ENCODE data around the gene OR8B2. TPM values are rescaled to one million over a fixed set of nuclear protein-coding genes. Genes with fewer than 3 reads are reported as not detected.
"Not testable (repeated sequence)": the region's sequence is repeated elsewhere in the genome, so short reads cannot be mapped to it uniquely, and the experiment has no call there.

OR8B2 gene, protein sequence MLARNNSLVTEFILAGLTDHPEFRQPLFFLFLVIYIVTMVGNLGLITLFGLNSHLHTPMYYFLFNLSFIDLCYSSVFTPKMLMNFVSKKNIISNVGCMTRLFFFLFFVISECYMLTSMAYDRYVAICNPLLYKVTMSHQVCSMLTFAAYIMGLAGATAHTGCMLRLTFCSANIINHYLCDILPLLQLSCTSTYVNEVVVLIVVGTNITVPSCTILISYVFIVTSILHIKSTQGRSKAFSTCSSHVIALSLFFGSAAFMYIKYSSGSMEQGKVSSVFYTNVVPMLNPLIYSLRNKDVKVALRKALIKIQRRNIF
- total RNA-seq, result not detected

DNA sequence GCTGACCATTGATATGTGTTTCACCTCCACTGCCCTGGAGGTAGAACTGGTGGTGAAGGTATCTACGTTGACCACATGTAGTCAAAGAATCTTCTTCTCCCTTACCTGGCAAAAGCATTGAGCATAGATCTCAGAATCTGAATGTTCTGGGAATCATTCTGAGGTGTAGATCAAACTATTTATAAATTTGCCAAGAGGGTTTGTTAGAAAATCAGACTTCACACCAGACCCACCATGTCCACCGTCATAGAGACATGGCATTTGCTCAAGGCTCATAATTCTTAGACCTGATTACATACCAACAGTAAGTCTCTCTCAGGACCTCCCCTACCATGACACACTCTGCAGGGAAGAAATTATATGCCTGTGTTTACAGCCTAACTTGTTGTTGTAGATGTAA, at the start of gene OR8B2:
Gene OR8B2, minus strand, starts transcription at position 101 of the 400 bp plus-strand sequence. CDS start 1,156 bp downstream, outside the sequence.
- Mint-ChIP-seq H3K4me3 (no peak within 1 kb of the TSS), H3K4me1 (ENCODE audit: low read depth) (no peaks in the 10 kb centered on the region), H3K27me3 (ENCODE audit: low read depth) (peaks cover 5% of the 10 kb centered on the region), H3K9me3 (peaks cover 3% of the 10 kb centered on the region), H3K36me3 (ENCODE audit: insufficient read depth) (no peaks in the 10 kb centered on the region)
- DNase-seq (no peak), ATAC-seq (no peak)

DNA sequence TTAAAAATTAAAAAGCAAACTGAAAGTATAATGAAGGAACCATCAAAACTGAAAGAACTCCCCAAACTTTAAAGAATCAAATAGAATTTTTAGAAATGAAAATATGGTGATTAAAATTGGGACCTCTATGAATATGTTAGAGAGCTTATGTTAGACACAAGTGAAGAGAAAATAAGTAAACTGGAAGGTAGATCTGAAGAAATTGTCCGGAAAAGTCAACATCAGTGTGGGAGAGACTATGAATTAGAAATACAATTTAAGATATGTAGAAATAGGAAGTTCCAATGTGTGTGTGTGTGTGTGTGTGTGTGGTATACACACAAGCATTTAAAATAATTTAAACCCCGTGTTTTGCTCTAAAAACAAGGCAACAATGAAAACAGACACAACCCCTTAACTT, 45.3 kb upstream of the OR8B2 start:
- Mint-ChIP-seq H3K9me3 (peaks cover 11% of the 10 kb centered on the region), H3K27me3 (ENCODE audit: low read depth) (peaks cover 8% of the 10 kb centered on the region)

DNA sequence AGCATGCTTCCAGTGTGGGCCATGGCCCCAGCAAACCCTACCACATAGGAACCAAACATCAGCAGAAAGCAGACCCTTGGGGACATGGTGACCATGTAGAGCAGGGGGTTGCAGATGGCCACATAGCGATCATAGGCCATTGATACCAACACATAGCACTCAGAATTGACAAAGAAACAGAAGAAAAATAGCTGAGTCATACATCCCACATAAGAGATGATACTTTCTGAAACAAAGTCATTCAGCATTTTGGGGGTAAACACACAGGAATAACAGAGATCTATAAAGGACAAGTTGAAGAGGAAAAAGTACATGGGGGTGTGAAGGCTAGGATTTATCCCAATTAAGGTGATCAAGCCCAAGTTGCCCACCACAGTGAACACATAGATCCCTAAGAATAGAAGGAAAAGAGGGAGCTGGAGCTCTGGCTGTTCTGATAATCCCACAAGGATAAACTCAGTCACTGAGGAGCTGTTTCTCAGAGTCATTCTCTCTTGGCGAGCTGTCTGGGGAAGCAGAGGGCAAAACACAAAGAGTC, 40.2 kb upstream of the OR8B2 start, which contains the start of gene OR8B4:
Gene OR8B4, minus strand, starts transcription at position 488 of the 538 bp plus-strand sequence. Its CDS starts 0 bp downstream, at position 488.
- H3K9me3 Mint-ChIP-seq, result peaks cover 7% of the 10 kb centered on the region
- peaks cover 2% of the 10 kb centered on the region for H3K27me3 Mint-ChIP-seq (ENCODE audit: low read depth)
- no peaks in the 10 kb centered on the region for H3K36me3 Mint-ChIP-seq (ENCODE audit: insufficient read depth)
- ATAC-seq (no peak), DNase-seq (no peak)
- H3K4me1 Mint-ChIP-seq (ENCODE audit: low read depth), result no peaks in the 10 kb centered on the region
- no peak within 1 kb of the TSS for H3K4me3 Mint-ChIP-seq

More for the DNA sequence above, 45.3 kb upstream of the OR8B2 start:
- Mint-ChIP-seq H3K36me3 (ENCODE audit: insufficient read depth) (no peaks in the 10 kb centered on the region), H3K4me3 (no peak overlapping the region), H3K4me1 (ENCODE audit: low read depth) (no peaks in the 10 kb centered on the region)
- no peak for ATAC-seq
- DNase-seq, result no peak

DNA sequence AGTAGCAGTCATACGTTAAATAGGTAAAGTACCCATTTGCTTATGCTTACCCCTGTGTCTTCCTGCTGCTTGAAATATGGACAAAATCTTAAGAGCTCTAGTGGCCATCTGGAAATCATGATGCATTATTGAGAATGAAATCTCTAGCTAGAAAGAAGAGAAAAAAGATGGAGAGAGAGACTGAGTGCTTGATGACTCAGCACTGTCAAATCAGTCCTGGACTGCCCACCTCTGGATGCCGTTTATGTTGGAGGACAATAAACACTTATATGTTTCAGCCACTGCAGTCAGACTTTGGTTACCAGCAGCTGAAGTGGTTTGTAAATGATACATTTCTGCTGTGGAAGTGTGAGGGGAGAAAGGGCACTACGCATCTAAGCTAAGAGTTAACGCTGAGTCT, 36.7 kb upstream of the OR8B2 start:
- ATAC-seq (no peak), DNase-seq (no peak)
- Mint-ChIP-seq H3K4me1 (ENCODE audit: low read depth) (no peaks in the 10 kb centered on the region), H3K36me3 (ENCODE audit: insufficient read depth) (no peaks in the 10 kb centered on the region), H3K27me3 (ENCODE audit: low read depth) (peaks cover 3% of the 10 kb centered on the region), H3K4me3 (no peak overlapping the region), H3K9me3 (no peaks in the 10 kb centered on the region)

DNA sequence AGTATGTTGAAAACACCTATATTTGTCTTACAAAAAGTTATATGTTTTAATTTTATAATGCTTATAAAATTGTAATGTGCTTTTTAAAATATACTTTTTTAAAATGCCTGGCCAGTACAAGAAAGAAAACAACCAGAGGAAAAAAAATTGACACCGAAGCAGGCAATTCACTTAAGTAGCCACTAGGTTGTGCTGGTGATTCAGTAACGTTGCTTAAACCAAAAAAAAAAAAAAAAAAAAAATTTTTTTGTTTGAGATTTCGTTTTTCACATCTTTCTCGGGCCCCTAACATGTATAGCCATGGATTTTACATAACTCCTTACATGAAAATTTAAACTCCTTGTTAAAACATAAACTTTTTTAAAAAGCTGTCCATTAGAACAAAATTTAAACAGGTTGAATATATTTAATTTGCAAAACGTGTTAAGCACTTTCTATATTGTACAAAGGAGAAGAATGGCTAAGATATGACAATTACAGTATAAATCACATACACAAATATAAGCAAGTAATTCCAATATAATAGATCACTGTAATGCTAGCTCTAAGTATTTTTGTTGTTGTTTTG, 31.1 kb upstream of the OR8B2 start:
- Mint-ChIP-seq H3K4me3 (no peak overlapping the region), H3K4me1 (ENCODE audit: low read depth) (no peaks in the 10 kb centered on the region), H3K36me3 (ENCODE audit: insufficient read depth) (no peaks in the 10 kb centered on the region), H3K27me3 (ENCODE audit: low read depth) (peaks cover 12% of the 10 kb centered on the region), H3K9me3 (no peaks in the 10 kb centered on the region)
- ATAC-seq (no peak), DNase-seq (no peak)

DNA sequence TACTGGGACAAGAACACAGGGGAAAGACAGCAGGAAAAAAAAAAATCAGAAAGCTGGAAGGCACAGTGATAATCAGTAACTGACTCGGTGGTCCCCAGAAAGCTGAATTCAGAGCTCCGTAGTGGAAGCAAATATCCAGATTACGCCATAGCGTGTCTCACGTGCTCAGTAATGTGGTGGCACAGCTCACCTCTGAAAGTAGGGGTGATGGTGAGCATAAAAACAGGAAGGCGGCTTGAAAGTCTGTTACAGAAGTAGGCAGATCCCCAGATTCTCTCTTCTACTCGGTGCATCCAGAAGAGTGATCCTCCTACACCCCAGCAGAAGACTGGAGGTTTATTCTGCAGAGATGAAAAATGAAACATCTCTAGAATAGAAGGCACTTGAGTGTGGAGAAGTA, 25.6 kb upstream of the OR8B2 start:
- Mint-ChIP-seq H3K27me3 (ENCODE audit: low read depth) (peaks cover 19% of the 10 kb centered on the region), H3K4me1 (ENCODE audit: low read depth) (no peaks in the 10 kb centered on the region), H3K4me3 (no peak overlapping the region), H3K36me3 (ENCODE audit: insufficient read depth) (no peaks in the 10 kb centered on the region), H3K9me3 (no peaks in the 10 kb centered on the region)
- ATAC-seq, result no peak
- DNase-seq, result no peak

DNA sequence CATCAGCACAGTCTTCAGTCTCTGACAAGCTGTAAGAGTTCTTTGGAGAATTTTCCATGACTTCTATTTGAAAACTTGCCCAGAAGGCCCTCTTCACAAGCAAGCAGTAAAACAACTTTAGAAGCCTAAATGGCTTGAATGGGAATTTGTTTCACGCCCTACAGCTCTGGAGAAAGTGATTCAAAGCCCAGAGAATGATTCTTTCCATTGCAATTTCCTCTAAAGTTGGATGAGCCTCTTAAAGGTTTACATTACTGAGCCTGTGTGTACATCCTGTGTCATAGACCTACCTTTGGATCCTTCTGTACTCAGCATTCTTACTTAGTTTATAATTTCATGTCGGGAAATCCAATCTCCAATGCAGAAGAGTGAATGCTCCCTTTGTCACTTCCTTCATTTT, 21.3 kb upstream of the OR8B2 start:
- DNase-seq (no peak), ATAC-seq (no peak)
- Mint-ChIP-seq H3K27me3 (ENCODE audit: low read depth) (peaks cover 13% of the 10 kb centered on the region), H3K36me3 (ENCODE audit: insufficient read depth) (no peaks in the 10 kb centered on the region), H3K9me3 (no peaks in the 10 kb centered on the region), H3K4me1 (ENCODE audit: low read depth) (no peaks in the 10 kb centered on the region), H3K4me3 (no peak overlapping the region)

DNA sequence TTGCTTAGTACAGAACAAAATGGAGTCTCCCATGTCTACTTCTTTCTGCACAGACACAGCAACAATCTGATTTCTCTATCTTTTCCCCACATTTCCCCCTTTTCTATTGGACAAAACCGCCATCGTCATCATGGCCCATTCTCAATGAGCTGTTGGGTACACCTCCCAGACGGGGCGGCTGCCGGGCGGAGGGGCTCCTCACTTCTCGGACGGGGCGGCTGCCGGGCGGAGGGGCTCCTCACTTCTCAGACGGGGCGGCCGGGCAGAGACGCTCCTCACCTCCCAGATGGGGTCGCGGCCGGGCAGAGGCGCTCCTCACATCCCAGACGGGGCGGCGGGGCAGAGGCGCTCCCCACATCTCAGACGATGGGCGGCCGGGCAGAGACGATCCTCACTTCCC, 18.9 kb upstream of the OR8B2 start:
- not testable (repeated sequence) for DNase-seq; ATAC-seq; H3K36me3 Mint-ChIP-seq (ENCODE audit: insufficient read depth); H3K27me3 Mint-ChIP-seq (ENCODE audit: low read depth); H3K9me3 Mint-ChIP-seq; H3K4me3 Mint-ChIP-seq; H3K4me1 Mint-ChIP-seq (ENCODE audit: low read depth)

DNA sequence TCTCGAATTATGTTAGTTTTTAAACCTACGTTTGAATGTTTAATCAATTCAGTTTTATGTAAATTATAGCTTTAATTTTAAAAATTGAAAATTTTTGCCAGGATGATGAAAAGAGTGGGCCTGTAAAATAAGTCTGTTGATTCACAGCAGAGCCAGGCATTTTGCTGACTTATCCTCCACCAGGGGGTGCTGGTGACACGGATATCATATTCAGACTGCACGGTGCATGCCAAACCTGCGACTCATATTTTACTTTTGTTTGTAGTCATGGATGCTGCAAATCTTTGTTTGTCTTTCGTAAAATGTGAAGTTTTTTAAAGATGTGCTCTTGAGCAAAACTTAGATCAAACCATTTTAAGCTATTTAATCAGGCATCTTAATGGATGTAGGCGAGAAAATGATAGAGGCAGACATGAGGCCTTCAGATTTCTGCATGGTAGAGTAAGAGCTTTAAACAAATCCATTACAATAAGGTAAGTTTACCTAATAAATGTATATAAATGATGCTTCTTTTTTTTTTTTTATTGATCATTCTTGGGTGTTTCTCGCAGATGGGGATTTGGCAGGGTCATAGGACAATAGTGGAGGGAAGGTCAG, 18.1 kb upstream of the OR8B2 start:
- H3K9me3 Mint-ChIP-seq, result no peaks in the 10 kb centered on the region
- H3K4me1 Mint-ChIP-seq (ENCODE audit: low read depth), result no peaks in the 10 kb centered on the region
- peak in 1 of 2 donors; percentile 54 for ATAC-seq
- H3K36me3 Mint-ChIP-seq (ENCODE audit: insufficient read depth), result no peaks in the 10 kb centered on the region
- H3K4me3 Mint-ChIP-seq, result no peak overlapping the region
- no peak for DNase-seq
- H3K27me3 Mint-ChIP-seq (ENCODE audit: low read depth), result no peaks in the 10 kb centered on the region

DNA sequence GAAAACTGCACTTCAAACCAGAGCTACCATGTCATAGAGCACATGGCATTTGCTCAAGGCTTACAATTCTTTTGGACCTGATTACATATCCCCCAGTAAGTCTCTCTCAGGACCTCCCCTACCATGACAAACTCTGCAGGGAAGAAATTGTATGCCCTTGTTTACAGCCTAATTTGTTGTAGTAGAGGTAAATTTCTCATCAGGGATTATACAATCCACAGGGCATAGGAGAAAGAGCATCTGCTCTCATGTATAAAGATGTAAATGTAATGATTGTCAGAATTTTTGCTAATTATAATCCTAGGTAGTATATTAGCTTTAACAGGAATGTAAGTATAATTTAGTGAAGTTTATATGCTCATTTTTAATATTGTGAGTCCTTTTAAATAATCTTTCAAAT, 14.6 kb upstream of the OR8B2 start, which contains the start of gene OR8B3:
Gene OR8B3, minus strand, starts transcription at position 101 of the 400 bp plus-strand sequence. CDS start 1,673 bp downstream, outside the sequence.
- H3K4me1 Mint-ChIP-seq (ENCODE audit: low read depth), result no peaks in the 10 kb centered on the region
- DNase-seq, result no peak
- no peak within 1 kb of the TSS for H3K4me3 Mint-ChIP-seq
- no peaks in the 10 kb centered on the region for H3K27me3 Mint-ChIP-seq (ENCODE audit: low read depth)
- no peaks in the 10 kb centered on the region for H3K9me3 Mint-ChIP-seq
- no peak for ATAC-seq
- no peaks in the 10 kb centered on the region for H3K36me3 Mint-ChIP-seq (ENCODE audit: insufficient read depth)

DNA sequence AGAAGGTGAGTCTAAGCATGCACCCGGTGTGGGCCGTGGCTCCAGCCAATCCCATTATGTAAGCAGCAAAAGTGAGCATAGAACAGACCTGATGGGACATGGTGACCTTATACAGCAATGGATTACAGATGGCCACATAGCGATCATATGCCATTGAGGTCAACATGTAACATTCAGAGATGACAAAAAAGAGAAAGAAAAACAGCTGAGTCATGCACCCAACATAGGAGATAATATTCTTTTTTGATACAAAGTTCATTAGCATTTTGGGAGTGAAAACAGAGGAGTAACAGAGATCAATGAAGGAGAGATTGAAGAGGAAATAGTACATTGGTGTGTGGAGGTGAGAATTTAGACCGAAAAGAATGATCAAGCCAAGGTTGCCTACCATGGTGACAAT, 12.5 kb upstream of the OR8B2 start:
- not testable (repeated sequence) for H3K36me3 Mint-ChIP-seq (ENCODE audit: insufficient read depth); H3K4me1 Mint-ChIP-seq (ENCODE audit: low read depth); H3K27me3 Mint-ChIP-seq (ENCODE audit: low read depth); DNase-seq; ATAC-seq; H3K4me3 Mint-ChIP-seq; H3K9me3 Mint-ChIP-seq

DNA sequence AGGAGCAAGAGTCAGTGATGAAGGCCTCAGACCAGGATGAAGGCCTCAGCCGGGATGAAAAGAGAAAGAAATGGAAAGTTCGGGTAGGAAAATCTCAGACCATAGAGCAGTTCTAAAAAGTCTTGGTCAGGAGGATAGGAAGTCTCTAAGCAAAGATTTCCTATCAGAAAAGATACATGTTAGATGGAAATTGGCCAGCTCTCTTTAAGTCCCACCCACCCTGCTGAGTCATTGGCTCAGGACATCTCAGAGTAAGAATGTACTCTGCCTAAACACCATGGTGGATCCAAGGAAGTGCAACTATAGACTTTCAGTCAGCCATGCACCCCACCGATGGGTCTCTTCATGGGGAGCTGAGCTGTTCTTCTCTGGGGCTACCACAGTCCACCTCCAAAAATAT, 10.1 kb upstream of the OR8B2 start:
- H3K9me3 Mint-ChIP-seq, result peaks cover 4% of the 10 kb centered on the region
- no peaks in the 10 kb centered on the region for H3K36me3 Mint-ChIP-seq (ENCODE audit: insufficient read depth)
- peaks cover 5% of the 10 kb centered on the region for H3K27me3 Mint-ChIP-seq (ENCODE audit: low read depth)
- no peaks in the 10 kb centered on the region for H3K4me1 Mint-ChIP-seq (ENCODE audit: low read depth)
- no peak overlapping the region for H3K4me3 Mint-ChIP-seq
- ATAC-seq (no peak), DNase-seq (no peak)

DNA sequence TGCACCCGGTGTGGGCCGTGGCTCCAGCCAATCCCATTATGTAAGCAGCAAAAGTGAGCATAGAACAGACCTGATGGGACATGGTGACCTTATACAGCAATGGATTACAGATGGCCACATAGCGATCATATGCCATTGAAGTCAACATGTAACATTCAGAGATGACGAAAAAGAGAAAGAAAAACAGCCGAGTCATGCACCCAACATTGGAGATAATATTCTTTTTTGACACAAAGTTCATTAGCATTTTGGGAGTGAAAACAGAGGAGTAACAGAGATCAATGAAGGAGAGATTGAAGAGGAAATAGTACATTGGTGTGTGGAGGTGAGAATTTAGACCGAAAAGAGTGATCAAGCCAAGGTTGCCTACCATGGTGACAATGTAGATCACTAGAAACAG, 1.4 kb downstream of the OR8B2 start:
- not testable (repeated sequence) for DNase-seq; H3K4me1 Mint-ChIP-seq (ENCODE audit: low read depth); H3K27me3 Mint-ChIP-seq (ENCODE audit: low read depth); H3K36me3 Mint-ChIP-seq (ENCODE audit: insufficient read depth); ATAC-seq; H3K4me3 Mint-ChIP-seq; H3K9me3 Mint-ChIP-seq

DNA sequence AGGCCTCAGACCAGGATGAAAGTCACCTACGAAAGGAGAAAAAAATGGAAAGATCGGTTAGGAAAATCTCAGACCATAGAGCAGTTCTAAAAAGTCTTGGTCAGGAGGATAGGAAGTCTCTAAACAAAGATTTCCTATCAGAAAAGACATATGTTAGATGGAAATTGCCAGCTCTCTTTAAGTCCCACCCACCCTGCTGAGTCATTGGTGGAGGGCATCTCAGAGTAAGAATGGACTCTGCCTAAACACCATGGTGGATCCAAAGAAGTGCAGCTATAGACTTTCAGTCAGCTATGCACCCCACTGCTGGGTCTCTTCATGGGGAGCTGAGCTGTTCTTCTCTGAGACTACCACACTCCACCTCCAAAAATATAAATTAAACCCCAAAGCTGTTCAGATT, 3.7 kb downstream of the OR8B2 start:
- Mint-ChIP-seq H3K36me3 (ENCODE audit: insufficient read depth) (no peaks in the 10 kb centered on the region), H3K27me3 (ENCODE audit: low read depth) (no peaks in the 10 kb centered on the region), H3K9me3 (no peaks in the 10 kb centered on the region), H3K4me1 (ENCODE audit: low read depth) (no peaks in the 10 kb centered on the region), H3K4me3 (no peak overlapping the region)
- ATAC-seq (no peak), DNase-seq (no peak)

DNA sequence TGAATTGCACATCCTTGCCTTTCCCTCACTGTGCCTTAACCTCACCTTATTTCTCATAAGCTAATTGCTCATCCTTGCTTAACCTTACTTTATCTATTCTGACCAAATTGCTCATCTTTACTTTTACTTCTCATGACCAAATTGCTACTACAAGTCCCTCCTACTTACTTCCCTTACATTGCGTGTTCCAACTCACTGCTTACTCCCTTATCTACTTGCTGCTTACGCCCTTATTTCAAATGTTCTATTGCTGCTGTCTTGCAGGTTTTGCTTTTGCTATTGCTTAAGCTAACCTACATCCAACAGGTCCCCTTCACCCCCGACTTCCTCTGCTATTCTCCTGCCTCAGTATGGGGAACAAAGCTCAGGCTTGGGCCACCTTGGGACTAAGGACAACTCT, 8.0 kb downstream of the OR8B2 start:
- Mint-ChIP-seq H3K4me3 (no peak overlapping the region), H3K4me1 (ENCODE audit: low read depth) (no peaks in the 10 kb centered on the region), H3K27me3 (ENCODE audit: low read depth) (no peaks in the 10 kb centered on the region), H3K9me3 (no peaks in the 10 kb centered on the region), H3K36me3 (ENCODE audit: insufficient read depth) (no peaks in the 10 kb centered on the region)
- no peak for DNase-seq
- ATAC-seq, result no peak

Data from activated T-cell treated with anti-CD3 and anti-CD28 coated beads, Interleukin-2, amount 50 U/mL, for 4 hours (primary cell).